Measurements from ENCODE around the gene GAN.

The GAN gene

DNA sequence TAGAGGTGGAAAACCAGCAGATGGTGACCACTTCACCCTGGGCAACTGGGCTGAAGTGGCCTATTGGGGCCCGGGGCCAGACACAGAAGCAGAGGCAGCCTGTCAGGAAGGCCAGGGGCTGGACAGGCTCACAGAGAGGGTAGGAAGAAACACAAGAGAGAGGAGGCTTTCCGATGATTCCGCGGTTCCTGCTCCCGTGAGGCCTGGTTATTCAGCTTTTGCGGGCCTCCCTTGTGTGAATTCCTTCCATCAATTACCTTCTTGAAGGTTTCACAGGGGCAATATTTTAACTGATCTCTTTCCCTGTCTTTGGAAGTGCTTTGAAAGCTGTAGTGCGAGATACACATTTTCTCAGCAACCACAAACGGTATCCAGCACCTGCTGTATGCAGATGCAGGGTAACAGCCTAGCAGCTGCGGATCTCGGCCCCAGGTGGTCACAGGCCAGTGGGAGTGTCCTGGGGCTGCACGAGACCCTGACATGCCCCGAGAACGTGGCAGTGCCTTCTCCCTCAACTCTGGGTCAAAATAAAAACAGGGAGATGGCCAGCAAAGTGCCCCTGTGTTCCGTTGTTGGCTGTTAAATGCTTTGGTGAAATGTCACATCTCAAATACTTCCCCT is 118.3 kb downstream of the GAN start:
- TF ChIP-seq, protein P1, sequence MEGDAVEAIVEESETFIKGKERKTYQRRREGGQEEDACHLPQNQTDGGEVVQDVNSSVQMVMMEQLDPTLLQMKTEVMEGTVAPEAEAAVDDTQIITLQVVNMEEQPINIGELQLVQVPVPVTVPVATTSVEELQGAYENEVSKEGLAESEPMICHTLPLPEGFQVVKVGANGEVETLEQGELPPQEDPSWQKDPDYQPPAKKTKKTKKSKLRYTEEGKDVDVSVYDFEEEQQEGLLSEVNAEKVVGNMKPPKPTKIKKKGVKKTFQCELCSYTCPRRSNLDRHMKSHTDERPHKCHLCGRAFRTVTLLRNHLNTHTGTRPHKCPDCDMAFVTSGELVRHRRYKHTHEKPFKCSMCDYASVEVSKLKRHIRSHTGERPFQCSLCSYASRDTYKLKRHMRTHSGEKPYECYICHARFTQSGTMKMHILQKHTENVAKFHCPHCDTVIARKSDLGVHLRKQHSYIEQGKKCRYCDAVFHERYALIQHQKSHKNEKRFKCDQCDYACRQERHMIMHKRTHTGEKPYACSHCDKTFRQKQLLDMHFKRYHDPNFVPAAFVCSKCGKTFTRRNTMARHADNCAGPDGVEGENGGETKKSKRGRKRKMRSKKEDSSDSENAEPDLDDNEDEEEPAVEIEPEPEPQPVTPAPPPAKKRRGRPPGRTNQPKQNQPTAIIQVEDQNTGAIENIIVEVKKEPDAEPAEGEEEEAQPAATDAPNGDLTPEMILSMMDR (IDR thresholded peaks at IDR 0.05): no peak

DNA sequence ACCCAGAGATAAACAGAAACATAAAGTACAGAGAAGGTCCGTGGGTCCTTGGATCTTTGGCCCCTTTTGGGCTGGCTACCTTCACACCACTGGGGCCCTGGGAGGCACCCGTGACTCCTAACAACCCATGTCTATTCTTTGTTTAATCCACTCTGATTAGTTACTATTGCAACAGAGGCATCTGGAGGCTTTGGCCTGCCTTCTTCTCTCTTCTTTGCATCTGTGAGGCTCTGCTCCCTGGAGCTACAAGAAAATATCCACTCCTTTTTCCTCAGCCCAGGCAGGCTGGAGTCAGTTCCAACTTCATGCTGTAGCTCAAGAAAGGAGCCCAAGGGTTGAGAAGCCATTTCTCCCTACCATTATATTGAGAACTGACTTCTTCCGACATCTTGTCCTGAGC is 120.3 kb downstream of the GAN start:
- TF ChIP-seq, protein P1 (IDR thresholded peaks at IDR 0.05): no peak

DNA sequence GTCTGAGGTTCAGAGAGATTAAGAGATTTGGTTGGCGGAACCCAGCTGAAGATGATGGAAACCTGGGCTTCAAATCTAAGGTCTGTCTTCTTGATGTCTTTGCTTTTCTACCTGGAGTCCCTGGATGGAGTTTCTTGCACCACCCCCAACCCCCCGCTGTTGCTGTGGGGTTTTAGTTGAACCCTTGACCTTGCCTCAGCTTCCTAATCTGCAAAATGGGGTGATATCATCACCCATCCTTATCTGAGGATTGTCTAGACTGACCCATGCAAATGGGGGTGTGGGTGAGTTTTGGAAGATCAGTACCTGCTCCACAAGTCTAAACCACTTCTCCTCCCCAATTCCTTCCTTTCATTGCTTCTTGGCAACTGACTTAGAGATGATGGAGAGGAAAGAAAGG is 120.8 kb downstream of the GAN start:
- TF ChIP-seq, protein P1 (IDR thresholded peaks at IDR 0.05): no peak

DNA sequence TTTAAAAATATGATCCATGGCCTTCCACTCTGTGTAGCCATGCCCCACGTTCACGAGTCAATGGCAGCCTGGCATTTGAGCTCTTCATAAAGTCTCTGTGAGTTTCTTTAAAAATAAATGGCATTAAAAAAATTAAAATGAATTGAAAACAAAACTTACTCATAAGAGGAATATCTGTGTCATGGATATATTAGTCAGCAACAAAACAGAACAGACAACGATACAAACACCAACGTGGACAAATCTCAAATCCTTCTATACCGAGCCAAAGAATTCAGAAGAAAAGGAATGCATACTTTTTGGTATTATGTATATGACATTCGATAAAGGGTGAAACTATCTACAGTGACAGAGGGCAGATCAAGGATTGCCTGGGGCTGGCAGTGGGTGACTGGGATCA is 121.6 kb downstream of the GAN start:
- TF ChIP-seq, protein P1 (IDR thresholded peaks at IDR 0.05): no peak

DNA sequence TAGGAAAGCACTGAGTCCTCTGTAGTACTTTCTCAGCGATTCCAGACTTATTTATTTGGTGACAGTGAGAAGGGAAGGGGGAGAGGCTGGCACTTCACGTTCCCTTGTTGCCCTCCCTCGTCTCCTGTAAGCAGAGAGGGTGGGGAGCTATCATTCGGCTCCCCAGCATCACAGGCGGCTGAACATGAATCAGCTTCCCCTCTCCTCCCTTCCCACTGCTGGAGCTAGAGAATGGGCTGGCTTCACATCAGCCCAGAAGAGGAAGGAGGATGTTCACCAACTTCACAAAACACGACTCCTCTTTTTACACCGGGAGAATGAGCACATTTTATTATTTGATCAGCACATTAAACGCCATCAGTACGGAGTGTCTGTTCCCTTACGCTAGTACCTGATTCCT is 123.1 kb downstream of the GAN start:
- TF ChIP-seq, protein P1 (IDR thresholded peaks at IDR 0.05): no peak
